ENCODE measurements around the gene PCSK2.

The PCSK2 gene

GRCh38 chr20:17406051-17406590 is 179.3 kb downstream of the PCSK2 start:
- DNase-seq, result no peak

GRCh38 chr20:17407550-17407949 is 180.7 kb downstream of the PCSK2 start:
- DNase-seq, result no peak

- DNase-seq, result no peak
Measured at GRCh38 chr20:17417225-17417624, 190.4 kb downstream of the PCSK2 start.

GRCh38 chr20:17418737-17419136 is 191.9 kb downstream of the PCSK2 start:
- no peak for DNase-seq

GRCh38 chr20:17419479-17420041 is 192.7 kb downstream of the PCSK2 start:
- no peak for DNase-seq

GRCh38 chr20:17421493-17421892 is 194.7 kb downstream of the PCSK2 start:
- DNase-seq, result no peak

- no peak for DNase-seq
Measured at GRCh38 chr20:17423782-17424181, 196.9 kb downstream of the PCSK2 start.

- DNase-seq, result no peak
Measured at GRCh38 chr20:17427638-17428037, 200.8 kb downstream of the PCSK2 start.

GRCh38 chr20:17430125-17430950 is 203.5 kb downstream of the PCSK2 start:
- no peak for DNase-seq

- DNase-seq, result peak; percentile 76
Measured at GRCh38 chr20:17431621-17432364, 205.0 kb downstream of the PCSK2 start.

GRCh38 chr20:17436664-17437063 is 209.8 kb downstream of the PCSK2 start:
- no peak for DNase-seq

GRCh38 chr20:17437251-17437650 is 210.4 kb downstream of the PCSK2 start:
- no peak for DNase-seq

- no peak for DNase-seq
Measured at GRCh38 chr20:17438436-17439039, 211.7 kb downstream of the PCSK2 start.

GRCh38 chr20:17439616-17440296 is 212.9 kb downstream of the PCSK2 start:
- no peak for DNase-seq

- DNase-seq, result no peak
Measured at GRCh38 chr20:17441745-17442144, 214.9 kb downstream of the PCSK2 start.

- peak; percentile 42 for DNase-seq
Measured at GRCh38 chr20:17442588-17442987, 215.7 kb downstream of the PCSK2 start.

- no peak for DNase-seq
Measured at GRCh38 chr20:17443131-17443858, 216.5 kb downstream of the PCSK2 start.

GRCh38 chr20:17444091-17444490 is 217.3 kb downstream of the PCSK2 start:
- DNase-seq, result no peak

- DNase-seq, result no peak
Measured at GRCh38 chr20:17445543-17445942, 218.7 kb downstream of the PCSK2 start.

- DNase-seq, result no peak
Measured at GRCh38 chr20:17446171-17446570, 219.3 kb downstream of the PCSK2 start.

- DNase-seq, result no peak
Measured at GRCh38 chr20:17448071-17448470, 221.2 kb downstream of the PCSK2 start.

GRCh38 chr20:17449031-17449430 is 222.2 kb downstream of the PCSK2 start:
- DNase-seq, result peak; percentile 49

Measured in NCI-H82 (cell line).